Neural cell (in vitro differentiated cells): ENCODE measurements around the gene DNAJB6.

ENCODE experiments used
- EP300 ChIP-seq: fragments of 450-650 bp; conservative IDR thresholded peaks from 2 replicates; pipeline ENCODE4 v1.6.1; 2014; ENCODE audit warnings: antibody characterized with exemption, mild to moderate bottlenecking, moderate library complexity; ENCODE audit not compliant: poor library complexity, severe bottlenecking
- EZH2 ChIP-seq: fragments of 200-600, 300-800 bp; shearing (Covaris generic), sonication (generic); IDR thresholded peaks from 2 replicates; pipeline ENCODE4 v1.6.1; 2014; ENCODE audit warnings: antibody characterized with exemption, low read length, borderline replicate concordance, mild to moderate bottlenecking; ENCODE audit not compliant: insufficient read depth, poor library complexity, severe bottlenecking
- MXI1 ChIP-seq: fragments of 450-650 bp; conservative IDR thresholded peaks from 2 replicates; pipeline ENCODE4 v1.6.1; 2014; ENCODE audit warnings: antibody characterized with exemption, mild to moderate bottlenecking; ENCODE audit not compliant: poor library complexity, severe bottlenecking
- POLR2AphosphoS5 ChIP-seq: IDR thresholded peaks from 2 replicates; pipeline ENCODE4 v1.6.1; 2012
- RAD21 ChIP-seq: fragments of 450-650 bp; conservative IDR thresholded peaks from 2 replicates; pipeline ENCODE4 v1.6.1; 2014; ENCODE audit warnings: antibody characterized with exemption, mild to moderate bottlenecking, moderate library complexity
- SMC3 ChIP-seq: fragments of 450-650 bp; conservative IDR thresholded peaks from 2 replicates; pipeline ENCODE4 v1.6.1; 2014; ENCODE audit warnings: antibody characterized with exemption, mild to moderate bottlenecking, moderate library complexity; ENCODE audit not compliant: poor library complexity
- TAF1 ChIP-seq: IDR thresholded peaks from 2 replicates; pipeline ENCODE4 v1.6.1; 2012; ENCODE audit warnings: low read depth
- TF ChIP-seq, protein P1 (sequence below): fragments of 450-650 bp; IDR thresholded peaks from 2 replicates; pipeline ENCODE4 v1.5.1; 2014; ENCODE audit warnings: antibody characterized with exemption, mild to moderate bottlenecking, moderate library complexity; ENCODE audit not compliant: poor library complexity, severe bottlenecking
- TF ChIP-seq, protein P2 (sequence below): IDR thresholded peaks from 2 replicates; pipeline ENCODE4 v1.6.1; 2012; ENCODE audit warnings: borderline replicate concordance

DNA sequence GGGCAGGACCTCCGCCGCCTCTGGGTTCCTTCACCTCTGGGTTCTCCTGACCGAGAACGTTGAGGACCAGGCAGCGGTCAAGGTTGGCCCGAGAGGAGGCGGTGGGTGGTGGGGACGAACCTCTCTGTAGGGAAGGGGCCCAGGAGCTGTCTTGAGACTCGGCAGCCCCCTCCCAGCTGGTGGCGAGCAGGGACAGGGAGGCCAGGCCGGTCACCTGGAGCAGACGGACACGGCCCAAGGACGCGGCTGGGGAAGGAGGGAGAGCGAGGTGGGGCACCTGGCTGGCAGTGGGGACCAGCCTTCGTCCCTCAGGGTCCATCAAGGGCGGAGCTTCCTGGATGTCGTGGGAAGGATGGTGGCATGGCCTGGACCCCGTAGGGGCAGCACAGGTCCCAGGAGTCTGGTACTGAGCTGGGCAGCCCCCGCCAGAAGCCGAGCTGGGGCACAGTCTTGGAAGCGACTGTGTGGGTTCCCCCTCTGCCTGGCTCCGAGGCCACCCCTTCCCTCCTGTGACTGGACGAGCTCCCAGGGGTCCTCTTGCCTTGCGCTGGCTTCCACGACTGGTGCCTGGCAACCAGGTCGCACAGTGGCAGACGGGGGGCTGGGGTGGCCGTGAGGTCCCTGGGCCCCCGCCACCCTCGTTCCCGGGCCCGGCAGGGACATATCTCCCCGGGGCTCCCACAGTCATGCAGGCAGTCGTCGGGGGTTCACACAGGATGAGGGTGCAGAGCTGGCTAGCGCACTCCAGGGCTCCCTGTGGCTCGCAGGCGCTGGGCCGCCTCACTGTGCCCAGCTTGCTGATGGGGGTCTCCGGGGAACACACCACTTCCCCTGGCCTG, 89.9 kb downstream of the DNAJB6 start:
- TF ChIP-seq EP300, result no peak
- TF ChIP-seq, protein P1, sequence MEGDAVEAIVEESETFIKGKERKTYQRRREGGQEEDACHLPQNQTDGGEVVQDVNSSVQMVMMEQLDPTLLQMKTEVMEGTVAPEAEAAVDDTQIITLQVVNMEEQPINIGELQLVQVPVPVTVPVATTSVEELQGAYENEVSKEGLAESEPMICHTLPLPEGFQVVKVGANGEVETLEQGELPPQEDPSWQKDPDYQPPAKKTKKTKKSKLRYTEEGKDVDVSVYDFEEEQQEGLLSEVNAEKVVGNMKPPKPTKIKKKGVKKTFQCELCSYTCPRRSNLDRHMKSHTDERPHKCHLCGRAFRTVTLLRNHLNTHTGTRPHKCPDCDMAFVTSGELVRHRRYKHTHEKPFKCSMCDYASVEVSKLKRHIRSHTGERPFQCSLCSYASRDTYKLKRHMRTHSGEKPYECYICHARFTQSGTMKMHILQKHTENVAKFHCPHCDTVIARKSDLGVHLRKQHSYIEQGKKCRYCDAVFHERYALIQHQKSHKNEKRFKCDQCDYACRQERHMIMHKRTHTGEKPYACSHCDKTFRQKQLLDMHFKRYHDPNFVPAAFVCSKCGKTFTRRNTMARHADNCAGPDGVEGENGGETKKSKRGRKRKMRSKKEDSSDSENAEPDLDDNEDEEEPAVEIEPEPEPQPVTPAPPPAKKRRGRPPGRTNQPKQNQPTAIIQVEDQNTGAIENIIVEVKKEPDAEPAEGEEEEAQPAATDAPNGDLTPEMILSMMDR, result no peak
- TF ChIP-seq POLR2AphosphoS5, result no peak
- TF ChIP-seq TAF1, result no peak
- TF ChIP-seq, protein P2, sequence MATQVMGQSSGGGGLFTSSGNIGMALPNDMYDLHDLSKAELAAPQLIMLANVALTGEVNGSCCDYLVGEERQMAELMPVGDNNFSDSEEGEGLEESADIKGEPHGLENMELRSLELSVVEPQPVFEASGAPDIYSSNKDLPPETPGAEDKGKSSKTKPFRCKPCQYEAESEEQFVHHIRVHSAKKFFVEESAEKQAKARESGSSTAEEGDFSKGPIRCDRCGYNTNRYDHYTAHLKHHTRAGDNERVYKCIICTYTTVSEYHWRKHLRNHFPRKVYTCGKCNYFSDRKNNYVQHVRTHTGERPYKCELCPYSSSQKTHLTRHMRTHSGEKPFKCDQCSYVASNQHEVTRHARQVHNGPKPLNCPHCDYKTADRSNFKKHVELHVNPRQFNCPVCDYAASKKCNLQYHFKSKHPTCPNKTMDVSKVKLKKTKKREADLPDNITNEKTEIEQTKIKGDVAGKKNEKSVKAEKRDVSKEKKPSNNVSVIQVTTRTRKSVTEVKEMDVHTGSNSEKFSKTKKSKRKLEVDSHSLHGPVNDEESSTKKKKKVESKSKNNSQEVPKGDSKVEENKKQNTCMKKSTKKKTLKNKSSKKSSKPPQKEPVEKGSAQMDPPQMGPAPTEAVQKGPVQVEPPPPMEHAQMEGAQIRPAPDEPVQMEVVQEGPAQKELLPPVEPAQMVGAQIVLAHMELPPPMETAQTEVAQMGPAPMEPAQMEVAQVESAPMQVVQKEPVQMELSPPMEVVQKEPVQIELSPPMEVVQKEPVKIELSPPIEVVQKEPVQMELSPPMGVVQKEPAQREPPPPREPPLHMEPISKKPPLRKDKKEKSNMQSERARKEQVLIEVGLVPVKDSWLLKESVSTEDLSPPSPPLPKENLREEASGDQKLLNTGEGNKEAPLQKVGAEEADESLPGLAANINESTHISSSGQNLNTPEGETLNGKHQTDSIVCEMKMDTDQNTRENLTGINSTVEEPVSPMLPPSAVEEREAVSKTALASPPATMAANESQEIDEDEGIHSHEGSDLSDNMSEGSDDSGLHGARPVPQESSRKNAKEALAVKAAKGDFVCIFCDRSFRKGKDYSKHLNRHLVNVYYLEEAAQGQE, result no peak
- TF ChIP-seq EZH2, result no peak
- TF ChIP-seq MXI1, result no peak
- TF ChIP-seq RAD21, result no peak
- no peak for TF ChIP-seq SMC3
